Calu3 (cell line): ENCODE results near the gene CERS4. TPM values are rescaled to one million over a fixed set of nuclear protein-coding genes. Genes with fewer than 3 reads are reported as not detected.
"Not testable (repeated sequence)": the region's sequence is repeated elsewhere in the genome, so short reads cannot be mapped to it uniquely, and the experiment has no call there.

Experiments
- BruUV-seq: library from RNA; stranded (reverse); fragments of 400-500 nt; replicated peaks from 2 replicates; lab custom pipeline; 2021; lab: Mats Ljungman, UMichigan
- CTCF ChIA-PET: fragments of 300-600 bp; sonication (Branson Sonifier 250); formaldehyde crosslinking; loops from one replicate; lab custom pipeline; 2022; ENCODE audit warnings: antibody characterized with exemption; lab: Charles Lee
- DNase-seq: peaks from one replicate; pipeline ENCODE4 v3.0.0; 2022
- H3K27ac Mint-ChIP-seq: one replicate; pipeline ENCODE4 v1.8.0; 2022; ENCODE audit warnings: mixed read lengths; ENCODE audit not compliant: unreplicated experiment
- H3K27me3 Mint-ChIP-seq: one replicate; pipeline ENCODE4 v1.8.0; 2022; ENCODE audit warnings: mixed read lengths; ENCODE audit not compliant: unreplicated experiment
- H3K36me3 Mint-ChIP-seq: one replicate; pipeline ENCODE4 v1.8.0; 2022; ENCODE audit warnings: mild to moderate bottlenecking, moderate library complexity, mixed read lengths; ENCODE audit not compliant: insufficient read depth, unreplicated experiment
- H3K4me1 Mint-ChIP-seq: one replicate; pipeline ENCODE4 v1.8.0; 2022; ENCODE audit warnings: mild to moderate bottlenecking, low read depth, mixed read lengths; ENCODE audit not compliant: unreplicated experiment
- H3K4me3 Mint-ChIP-seq: one replicate; pipeline ENCODE4 v1.8.0; 2022; ENCODE audit warnings: mild to moderate bottlenecking, low read depth, moderate library complexity, mixed read lengths; ENCODE audit not compliant: unreplicated experiment
- H3K9me3 Mint-ChIP-seq: one replicate; pipeline ENCODE4 v1.8.0; 2022; ENCODE audit warnings: low read depth, mixed read lengths; ENCODE audit not compliant: unreplicated experiment
- intact Hi-C: fragments of 100-400 bp; cut with micrococcal nuclease; formaldehyde crosslinking; loops from one replicate; pipeline ENCODE4 v1.10.0; 2022; ENCODE audit not compliant: unreplicated experiment
- total RNA-seq: library from RNA; stranded (reverse); gene quantifications from 2 replicates; pipeline ENCODE4 v1.2.3, GENCODE V29; 2022
- TF ChIP-seq, protein P1 (sequence below): fragments of 200-600 bp; IDR thresholded peaks from one replicate; pipeline ENCODE4 v1.8.0; 2022; ENCODE audit warnings: antibody characterized with exemption; ENCODE audit not compliant: unreplicated experiment

Gene CERS4
- total RNA-seq, 1 experiment from 2014 or later: 13.4 TPM

GRCh38 chr19:8244442-8244841 is 35.3 kb downstream of the CERS4 start:
- peaks cover 27% of the 10 kb centered on the region for H3K4me1 Mint-ChIP-seq
- H3K27me3 Mint-ChIP-seq: peaks cover 13% of the 10 kb centered on the region
- DNase-seq: no peak
- H3K36me3 Mint-ChIP-seq: peaks cover 11% of the 10 kb centered on the region
- TF ChIP-seq, protein P1, sequence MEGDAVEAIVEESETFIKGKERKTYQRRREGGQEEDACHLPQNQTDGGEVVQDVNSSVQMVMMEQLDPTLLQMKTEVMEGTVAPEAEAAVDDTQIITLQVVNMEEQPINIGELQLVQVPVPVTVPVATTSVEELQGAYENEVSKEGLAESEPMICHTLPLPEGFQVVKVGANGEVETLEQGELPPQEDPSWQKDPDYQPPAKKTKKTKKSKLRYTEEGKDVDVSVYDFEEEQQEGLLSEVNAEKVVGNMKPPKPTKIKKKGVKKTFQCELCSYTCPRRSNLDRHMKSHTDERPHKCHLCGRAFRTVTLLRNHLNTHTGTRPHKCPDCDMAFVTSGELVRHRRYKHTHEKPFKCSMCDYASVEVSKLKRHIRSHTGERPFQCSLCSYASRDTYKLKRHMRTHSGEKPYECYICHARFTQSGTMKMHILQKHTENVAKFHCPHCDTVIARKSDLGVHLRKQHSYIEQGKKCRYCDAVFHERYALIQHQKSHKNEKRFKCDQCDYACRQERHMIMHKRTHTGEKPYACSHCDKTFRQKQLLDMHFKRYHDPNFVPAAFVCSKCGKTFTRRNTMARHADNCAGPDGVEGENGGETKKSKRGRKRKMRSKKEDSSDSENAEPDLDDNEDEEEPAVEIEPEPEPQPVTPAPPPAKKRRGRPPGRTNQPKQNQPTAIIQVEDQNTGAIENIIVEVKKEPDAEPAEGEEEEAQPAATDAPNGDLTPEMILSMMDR: no peak
- intact Hi-C loops: no loop called here
- no TSS peak for BruUV-seq
- H3K27ac Mint-ChIP-seq: no peak overlapping the region
- H3K4me3 Mint-ChIP-seq: no peak overlapping the region
- peaks cover 4% of the 10 kb centered on the region for H3K9me3 Mint-ChIP-seq
- CTCF ChIA-PET: no interaction called here

DNA sequence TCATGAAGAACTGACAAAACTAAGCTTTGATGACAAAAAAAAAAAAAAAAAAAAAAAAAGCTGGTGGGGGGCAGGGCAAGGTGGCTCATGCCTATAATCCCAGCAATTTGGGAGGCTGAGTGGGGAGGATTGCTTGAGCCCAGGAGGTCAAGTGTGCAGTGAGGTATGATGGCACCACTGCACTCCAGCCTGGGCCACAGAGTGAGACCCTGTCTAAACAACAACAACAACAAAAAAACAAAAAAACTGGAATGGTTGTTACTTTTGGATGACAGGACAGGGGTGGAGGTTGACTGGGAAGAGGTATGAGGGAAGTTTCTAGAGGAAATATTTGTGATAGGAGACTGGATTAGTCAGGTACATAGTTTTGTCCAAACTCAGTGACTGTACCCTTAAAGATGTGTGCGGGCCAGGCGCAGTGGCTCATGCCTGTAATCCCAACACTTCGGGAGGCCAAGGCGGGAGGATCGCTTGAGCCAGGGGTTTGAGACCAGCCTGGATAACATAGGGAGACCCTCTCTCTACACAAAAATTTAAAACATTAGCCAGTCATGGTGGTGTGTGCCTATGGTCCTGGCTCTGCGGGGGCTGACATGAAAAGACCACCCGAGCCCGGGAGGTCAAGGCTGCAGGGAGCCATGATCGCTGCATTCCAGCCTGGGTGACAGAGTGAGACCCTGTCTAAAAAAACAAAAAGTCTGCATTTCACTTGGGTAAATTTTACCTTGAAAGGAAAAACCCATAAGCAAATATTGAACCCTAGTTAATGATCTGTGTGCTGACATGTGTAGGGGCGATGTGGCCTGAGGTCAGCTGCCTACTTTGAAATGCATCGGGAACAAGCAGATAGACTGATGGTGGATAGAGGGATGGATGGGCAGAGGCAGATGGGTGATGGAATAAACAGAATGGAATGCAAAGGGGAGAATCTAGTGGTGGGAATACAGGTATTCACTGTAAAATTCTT is 37.0 kb downstream of the CERS4 start:
- peaks cover 4% of the 10 kb centered on the region for H3K9me3 Mint-ChIP-seq
- TF ChIP-seq, protein P1: no peak
- H3K36me3 Mint-ChIP-seq: peaks cover 2% of the 10 kb centered on the region
- peaks cover 14% of the 10 kb centered on the region for H3K4me1 Mint-ChIP-seq
- no peak for DNase-seq
- no peak overlapping the region for H3K4me3 Mint-ChIP-seq
- peaks cover 13% of the 10 kb centered on the region for H3K27me3 Mint-ChIP-seq
- intact Hi-C loops: no loop called here
- H3K27ac Mint-ChIP-seq: no peak overlapping the region
- no TSS peak for BruUV-seq
- CTCF ChIA-PET: no interaction called here

- H3K4me3 Mint-ChIP-seq, H3K36me3 Mint-ChIP-seq, DNase-seq, H3K27ac Mint-ChIP-seq, intact Hi-C loops, BruUV-seq, H3K9me3 Mint-ChIP-seq, CTCF ChIA-PET: not testable (repeated sequence)
- Mint-ChIP-seq H3K4me1 (peaks cover 14% of the 10 kb centered on the region), H3K27me3 (peaks cover 13% of the 10 kb centered on the region)
Measured at GRCh38 chr19:8247129-8247890, 38.1 kb downstream of the CERS4 start.

DNA sequence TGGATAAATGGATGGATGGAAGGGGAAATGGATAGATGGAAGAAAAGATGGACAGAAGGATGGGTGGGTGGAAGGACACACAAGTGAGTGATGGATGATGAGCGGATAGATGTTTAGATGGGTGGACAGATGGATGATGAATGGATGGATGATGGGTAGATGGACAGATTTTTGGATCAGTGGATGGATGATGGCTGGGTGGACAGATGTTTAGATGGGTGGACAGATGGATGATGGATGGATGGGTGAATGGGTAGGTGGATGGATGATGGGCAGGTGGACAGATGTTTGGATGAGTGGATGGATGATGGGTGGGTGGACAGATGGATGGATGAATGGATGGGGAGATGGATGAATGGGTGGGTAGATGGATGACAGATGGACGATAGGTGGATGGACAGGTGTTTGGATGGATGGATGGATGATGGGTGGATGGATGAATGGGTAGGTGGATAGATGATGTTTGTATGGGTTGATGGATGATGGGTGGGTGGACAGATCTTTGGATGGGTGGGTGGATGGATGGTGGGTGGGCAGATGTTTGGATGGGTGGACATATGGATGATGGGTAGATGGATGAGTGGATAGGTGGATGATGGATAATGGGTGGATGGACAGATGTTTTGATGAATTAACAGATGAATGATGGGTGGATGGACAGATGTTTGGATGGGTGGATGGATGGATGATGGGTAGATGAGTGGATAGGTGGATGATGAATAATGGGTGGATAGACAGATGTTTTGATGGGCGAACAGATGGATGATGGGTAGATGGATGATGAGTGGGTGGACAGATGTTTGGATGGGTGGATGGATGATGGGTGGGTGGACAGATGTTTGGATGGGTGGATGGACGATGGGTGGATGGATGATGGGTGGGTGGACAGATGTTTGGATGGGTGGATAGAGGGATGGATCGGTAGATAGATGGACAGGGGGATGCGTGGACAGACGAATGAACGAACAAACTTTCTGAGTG is 39.5 kb downstream of the CERS4 start:
- Mint-ChIP-seq H3K9me3 (peaks cover 4% of the 10 kb centered on the region), H3K27me3 (peaks cover 13% of the 10 kb centered on the region), H3K4me3 (no peak overlapping the region), H3K4me1 (peaks cover 14% of the 10 kb centered on the region), H3K36me3 (peaks cover 4% of the 10 kb centered on the region), H3K27ac (peak overlapping the region; percentile 2)
- CTCF ChIA-PET: no interaction called here
- no TSS peak for BruUV-seq
- DNase-seq: no peak
- intact Hi-C loops: no loop called here
- TF ChIP-seq, protein P1: no peak
